Measurements from ENCODE around the gene MTCH1. TPM values are rescaled to one million over a fixed set of nuclear protein-coding genes. Genes with fewer than 3 reads are reported as not detected.

MTCH1 gene
- total RNA-seq, 1 donor from 2014 or later: 290 TPM

DNA sequence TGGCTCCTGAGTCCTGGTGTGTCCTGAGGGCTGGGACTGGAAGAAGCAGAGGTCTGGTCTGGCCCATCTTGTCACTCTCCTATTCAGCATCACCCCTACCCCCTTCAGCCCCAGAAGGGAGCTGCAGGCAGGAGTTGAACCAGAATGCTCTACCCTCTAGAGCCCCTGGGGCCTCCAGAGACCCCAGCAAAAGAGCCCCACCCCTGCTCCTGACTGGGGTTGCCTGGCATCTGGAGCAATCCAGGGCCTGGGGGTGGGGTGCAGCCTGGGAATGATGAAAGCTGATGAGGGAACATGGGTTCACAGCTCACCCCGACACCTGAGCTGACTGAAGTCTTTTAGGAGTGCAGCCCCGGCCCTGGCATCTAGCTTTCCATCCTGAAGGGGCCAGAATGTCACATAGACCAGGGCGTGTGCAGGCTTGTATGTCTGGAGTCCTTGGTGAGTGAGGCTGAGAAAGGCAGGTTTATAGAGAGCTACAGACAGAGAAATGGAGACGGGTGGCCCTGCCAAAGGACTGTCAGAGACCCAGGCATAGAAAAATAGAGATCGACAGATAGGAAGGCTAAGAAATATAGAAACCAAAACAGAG is 31.7 kb upstream of the MTCH1 start:
- no peak for DNase-seq

DNA sequence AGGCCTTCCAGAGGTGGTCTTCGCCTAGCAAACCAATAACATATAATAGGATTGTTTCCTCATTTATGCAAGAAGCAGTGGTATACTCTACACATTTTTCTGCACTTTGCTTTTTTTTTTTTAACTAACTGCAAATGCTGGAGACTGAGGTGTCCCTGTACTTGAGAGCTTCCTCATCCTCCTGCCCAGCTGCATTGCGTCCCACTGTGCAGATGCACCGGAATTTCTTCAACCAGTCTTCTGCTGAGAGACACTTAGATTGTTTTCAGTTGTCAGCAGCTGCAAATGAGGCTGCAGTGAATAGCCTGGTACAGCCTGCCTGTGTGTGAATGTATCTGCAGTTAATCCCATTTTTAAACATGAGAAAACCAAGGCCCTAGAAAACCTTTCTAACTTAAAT is 31.0 kb upstream of the MTCH1 start:
- no peak for DNase-seq

DNA sequence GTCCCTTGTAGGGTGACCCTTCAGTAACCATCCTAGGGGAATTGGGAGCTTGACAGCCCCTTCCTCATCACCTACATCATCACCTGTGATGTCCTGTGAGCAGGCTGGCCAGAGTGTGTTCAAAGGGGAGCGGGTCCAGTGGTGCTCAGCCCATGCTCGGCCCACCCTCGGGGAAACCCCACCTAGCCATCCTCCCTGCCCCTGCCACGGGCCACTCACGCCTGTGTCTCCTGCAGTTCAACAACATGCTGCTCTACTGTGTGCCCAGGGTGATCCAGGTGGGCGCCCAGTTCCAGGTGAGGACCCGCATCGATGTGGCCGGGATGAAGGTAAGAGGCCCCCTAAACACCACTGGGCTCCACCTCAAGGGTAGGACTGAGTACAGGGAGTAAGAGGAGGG is 29.5 kb upstream of the MTCH1 start:
- no peak for DNase-seq

DNA sequence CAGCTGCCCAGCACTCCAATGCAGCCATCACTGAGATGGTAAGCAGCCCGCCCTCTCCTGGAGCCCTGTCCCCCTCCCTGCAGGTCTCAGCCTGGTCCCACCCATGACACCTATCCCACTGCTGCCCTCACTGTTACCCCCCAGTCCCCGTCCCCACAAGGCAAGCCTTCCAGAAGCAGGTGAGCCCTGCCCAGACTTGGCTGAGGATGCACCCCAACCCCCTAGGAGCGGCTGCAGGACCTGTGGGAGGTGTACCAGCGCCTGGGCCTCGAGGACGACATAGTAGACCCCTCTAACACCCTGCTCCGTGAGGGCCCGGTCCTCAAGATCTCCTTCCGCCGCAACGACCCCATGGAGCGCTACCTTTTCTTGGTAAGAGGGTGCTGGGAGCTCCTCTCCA is 28.7 kb upstream of the MTCH1 start:
- no peak for DNase-seq

GRCh38 chr6:37013516-37014491 is 27.8 kb upstream of the MTCH1 start:
- no peak for DNase-seq

DNA sequence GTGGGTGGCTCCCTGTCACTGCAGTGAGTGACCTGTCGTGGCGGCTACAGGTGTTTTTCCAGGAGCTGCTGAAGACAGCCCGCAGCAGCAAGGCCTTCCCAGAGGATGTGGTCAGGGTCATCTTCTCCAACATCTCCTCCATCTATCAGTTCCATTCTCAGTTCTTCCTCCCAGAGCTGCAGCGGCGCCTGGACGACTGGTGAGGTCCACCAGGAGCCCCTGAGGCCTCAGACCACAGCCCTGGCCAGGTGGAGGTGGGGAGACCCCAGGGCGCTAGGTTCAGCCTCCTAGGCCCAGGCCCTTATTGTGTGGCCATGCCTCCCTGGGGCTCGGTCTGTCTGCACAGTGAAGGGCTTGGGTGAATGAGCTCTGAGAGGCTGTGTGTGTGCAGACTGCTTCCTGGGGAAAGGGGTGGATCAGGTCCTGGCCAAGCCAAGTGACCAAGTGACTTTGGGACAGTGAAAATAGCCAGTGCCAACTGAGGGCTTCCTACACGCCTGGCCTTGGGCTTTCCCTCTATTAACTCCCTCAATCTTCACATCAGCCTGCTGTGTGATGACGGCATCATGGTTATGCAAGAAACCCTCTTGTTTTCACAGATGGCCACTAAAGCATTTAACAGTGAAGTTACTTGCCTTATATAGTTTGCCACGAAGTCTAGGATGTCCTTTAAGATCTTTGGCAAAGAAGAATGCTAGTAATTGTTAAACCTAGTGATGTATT is 25.8 kb upstream of the MTCH1 start:
- no peak for DNase-seq

DNA sequence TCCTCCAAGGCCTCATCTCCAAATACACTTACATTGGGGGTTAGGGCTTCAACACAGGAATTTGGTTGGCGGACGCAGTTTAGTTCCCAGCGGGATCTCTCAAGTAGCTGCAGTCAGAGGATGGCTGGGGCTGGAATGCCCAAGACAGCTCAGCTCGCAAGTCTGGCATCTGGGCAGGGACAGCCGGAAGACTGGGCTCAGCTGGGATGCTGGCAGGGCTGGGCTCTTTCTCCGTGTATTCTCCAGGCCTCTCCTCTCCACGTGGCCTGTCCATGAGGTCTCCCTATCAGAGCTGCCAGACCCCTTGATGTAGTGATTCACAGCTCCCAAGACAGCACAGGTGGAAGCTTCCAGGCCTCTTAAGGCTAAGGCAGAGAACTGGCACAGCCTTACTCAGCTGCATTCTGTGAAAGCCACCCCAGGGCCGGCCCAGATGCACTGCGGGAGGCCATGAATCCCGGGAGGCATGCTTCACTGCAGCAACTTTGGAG is 24.5 kb upstream of the MTCH1 start:
- no peak for DNase-seq

- DNase-seq: no peak
Observed at GRCh38 chr6:37008484-37009465, 22.8 kb upstream of the MTCH1 start.

DNA sequence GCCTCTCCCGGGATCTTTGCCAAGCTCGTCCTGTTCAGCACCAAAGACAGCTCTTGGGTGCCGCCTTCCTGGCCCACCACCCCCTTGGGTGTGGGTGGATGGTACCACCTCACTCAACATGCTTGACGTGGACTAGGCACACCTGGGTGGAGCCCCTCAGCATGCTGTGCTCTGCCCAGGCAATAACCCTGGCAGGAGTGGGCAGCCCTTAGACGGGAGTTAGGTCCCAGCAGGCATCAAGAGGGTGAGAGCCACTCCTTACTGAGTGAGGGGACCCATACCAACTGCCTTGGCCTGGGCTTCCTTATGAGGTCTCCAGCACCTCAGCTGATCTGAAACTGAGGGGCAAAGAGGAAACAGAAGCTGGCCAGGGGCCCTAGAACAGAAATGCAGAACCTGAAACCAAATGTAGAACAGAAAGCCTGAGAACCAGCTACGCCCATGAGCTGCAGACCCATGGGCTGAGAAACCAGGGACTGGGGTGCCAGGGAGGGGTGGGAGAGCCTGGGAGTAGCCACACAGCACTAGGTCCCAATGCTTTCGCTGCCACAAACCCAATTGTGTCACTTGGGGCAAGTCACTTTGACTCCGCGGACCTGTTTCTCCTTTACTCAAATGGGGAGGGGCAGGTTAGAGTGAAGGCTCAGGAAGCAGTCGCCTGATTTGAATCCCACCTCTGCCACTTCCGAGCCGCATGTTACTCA is 21.5 kb upstream of the MTCH1 start:
- DNase-seq: no peak

DNA sequence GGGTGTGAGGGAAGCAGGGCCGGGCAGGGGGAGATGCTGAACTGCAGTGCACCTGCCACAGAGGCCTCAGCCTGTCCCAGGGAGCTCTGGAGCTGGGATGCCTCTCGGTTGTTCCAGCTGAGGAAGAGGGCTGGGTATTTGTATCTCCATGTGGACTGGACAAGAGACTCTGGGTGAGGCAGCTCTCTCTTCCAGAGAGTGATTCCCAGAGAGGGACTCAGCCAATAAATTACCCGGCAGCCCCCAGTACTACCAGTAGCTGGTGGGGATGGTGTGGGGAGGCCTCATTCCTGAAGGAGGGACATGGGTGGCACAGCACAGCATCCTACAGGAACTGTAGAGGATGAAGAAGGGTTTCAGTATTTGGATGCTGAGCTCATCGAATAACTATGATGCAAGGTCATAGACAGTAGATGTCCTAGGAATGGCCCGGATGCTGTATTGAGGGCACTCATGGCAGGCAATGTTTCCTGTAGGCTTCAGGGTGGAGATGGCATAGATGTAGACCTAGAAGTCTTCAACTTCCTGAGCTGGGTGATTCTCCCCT is 20.9 kb upstream of the MTCH1 start:
- DNase-seq: no peak

GRCh38 chr6:37005827-37006567 is 20.0 kb upstream of the MTCH1 start:
- DNase-seq: no peak

DNA sequence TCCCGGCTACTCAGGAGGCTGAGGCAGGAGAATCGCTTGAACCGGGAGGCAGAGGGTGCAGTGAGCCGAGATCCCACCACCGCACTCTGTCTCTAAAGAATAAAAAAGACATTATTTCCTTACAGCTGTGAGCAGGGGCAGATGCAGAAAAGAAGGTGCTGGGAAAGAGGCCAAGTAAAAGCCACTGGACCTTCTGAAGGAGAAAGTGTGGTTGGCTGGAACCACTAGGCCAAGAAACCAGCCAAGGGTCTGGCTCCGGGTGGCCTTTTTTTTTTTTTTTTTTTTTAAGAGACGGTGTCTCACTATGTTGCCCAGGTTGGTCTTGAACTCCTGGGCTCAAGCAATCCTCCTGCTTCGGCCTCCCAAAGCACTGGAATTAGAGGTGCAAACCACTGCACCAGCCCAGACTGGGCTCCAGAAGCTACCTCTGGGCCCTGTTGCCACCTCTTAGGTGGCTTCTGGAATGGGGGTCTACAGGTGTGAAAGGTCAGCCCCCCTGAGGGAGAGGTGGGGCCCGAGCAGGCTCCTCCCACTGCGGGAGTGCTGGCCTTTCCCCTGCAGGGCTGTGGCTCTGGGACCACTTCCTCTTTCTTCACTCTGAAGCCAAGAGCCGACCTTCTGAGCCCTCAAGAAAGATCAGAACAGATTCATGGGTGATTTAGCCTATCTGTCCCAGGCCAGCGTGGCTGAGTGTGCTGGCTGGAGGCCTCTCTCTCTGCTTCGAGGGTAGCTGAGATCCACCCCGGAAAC is 19.2 kb upstream of the MTCH1 start, which contains the start of gene FGD2:
Gene FGD2 (plus strand): TSS at position 595 of the 750 bp plus-strand sequence. CDS start 163 bp downstream, outside the sequence.
- DNase-seq: no peak

DNA sequence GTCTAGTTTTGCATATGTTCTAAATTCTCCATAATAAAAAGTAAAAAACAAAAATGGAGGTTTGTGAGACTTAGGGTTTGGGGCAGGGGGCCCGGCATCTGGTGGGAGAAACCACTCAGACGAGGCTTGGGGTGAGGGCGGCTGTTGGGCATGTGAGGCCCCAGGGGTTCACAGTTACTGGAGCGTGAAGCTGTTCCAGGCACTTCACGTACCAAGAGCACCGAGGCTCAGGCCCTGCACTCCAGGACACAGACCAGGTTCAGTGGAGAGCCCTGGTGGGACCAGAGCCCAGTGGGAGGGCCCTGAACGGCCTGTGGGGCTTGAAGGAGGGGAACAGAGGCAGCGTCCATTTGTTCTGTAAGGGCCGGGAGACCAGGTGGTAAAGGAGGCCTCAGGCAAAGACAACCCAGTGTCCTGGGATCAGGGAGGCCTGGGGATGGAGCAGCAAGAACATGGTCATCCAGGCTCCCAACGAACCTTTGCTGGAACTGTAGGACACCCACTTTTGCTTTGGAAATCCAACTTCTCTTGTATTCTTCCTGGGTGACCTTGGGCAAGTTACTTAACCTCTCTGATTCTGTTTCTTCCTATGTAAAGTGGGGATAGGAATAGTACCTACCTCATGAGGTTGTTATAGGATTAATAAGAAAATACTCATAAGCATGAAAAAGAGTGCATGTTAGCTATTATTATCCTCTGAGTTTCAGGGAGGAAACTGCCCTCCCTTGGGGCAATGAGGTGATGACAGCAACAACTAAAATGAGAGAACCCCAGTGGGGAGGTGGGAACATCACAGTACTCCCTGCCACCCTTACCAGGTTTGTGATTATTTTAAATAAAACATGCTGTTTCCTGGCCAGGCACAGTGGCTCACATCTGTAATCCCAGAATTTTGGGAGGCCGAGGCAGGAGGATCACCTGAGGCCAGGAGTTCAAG is 18.3 kb upstream of the MTCH1 start:
- DNase-seq: no peak

DNA sequence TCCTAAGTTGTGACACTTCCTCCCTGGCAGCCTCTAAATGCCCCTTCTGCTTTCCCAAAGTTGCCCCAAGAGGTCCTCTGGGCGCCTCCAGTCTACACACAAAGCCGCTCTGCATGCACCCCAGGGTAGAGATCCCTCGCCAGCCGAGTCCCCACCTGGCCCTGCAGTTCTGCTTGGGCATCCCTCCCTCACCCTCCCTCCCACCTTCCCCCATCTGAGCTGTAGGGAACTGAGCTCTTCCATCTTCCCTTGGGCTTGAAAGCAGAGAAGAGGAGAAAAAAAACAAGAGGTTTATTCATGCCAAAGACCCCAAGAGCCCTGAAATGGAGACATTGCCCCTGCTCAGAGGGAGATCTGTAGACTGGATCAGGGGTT is 13.7 kb upstream of the MTCH1 start:
- no peak for DNase-seq

DNA sequence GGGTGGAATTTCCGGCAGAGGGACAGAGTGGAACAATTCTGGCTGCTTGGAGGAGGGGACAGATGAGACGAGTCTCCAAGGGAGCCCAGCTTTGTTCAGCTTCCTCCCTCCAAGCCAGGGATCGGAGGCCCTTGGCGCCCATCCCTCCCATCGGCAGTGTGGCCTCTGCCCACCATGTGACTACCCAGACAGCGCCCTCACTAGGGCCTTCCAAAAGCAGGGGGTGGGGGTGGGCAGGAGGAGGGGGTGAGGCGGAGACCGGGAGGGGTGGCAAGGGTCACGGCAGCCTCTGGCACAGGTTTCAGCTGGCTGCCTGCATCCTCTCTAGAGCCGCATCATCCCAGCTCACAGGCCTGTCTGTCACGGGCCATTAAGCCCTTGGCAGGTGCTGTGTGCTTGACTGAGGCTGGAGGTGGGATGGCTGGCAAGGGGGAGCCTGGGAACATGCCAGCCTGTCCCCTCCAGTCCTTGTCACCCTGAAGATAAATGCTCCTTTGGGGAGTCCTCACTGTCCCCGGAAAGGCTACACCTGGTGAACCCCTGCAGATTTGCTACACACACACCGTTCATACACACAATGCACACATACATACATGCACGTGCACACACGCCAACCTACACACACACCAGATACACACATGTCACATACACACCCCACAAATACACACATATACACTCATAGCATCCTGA is 13.2 kb upstream of the MTCH1 start:
- no peak for DNase-seq

GRCh38 chr6:36998723-36999038 is 12.7 kb upstream of the MTCH1 start:
- DNase-seq: no peak

DNA sequence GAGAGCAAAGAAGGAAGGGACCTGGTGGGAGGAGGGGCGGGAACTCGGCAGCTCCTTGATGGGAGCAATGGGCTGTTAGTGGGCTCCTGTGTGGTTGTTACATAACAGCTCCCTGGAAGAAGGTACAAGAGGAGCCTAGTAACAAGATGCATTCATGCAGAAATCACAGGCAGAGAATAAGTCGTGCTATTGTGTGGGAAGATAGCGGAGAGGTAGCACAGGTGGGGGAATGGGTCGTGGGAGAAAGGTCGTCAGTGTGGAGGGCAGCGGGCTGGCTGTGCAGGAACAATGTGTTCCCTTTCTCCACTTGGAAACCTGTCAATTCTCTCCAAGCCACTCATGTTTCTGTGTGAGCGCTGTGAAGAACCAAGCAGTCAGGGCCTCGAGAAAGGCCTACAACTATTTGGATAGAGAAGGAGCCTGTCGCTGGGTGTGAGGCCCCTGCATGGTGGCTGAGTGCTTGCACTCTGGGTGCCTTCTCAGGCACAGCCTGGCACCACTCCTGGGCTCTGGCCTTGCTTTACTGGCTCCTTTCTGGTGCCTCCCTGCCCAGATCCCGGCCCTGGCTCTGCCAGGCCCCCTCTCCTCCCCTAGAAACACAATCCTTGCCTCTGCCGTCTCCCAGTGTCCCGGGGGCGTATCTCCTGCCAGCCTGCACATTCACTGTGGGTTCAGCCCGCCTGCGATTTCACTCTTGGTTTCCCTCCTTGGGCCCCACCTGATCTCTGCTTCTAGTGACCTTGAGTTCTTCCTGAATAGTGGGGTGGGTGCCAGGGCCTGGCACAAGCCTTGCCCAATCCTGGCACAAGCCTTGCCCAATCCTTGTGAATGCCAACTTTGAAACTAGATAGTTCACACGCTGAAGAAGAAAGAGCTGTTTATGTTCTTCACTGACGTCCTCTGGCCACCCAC is 12.1 kb upstream of the MTCH1 start:
- DNase-seq: no peak

Measured in dermis blood vessel endothelial cell (primary cell).